Measurements from ENCODE around the gene ZBP1.

ZBP1 gene

DNA sequence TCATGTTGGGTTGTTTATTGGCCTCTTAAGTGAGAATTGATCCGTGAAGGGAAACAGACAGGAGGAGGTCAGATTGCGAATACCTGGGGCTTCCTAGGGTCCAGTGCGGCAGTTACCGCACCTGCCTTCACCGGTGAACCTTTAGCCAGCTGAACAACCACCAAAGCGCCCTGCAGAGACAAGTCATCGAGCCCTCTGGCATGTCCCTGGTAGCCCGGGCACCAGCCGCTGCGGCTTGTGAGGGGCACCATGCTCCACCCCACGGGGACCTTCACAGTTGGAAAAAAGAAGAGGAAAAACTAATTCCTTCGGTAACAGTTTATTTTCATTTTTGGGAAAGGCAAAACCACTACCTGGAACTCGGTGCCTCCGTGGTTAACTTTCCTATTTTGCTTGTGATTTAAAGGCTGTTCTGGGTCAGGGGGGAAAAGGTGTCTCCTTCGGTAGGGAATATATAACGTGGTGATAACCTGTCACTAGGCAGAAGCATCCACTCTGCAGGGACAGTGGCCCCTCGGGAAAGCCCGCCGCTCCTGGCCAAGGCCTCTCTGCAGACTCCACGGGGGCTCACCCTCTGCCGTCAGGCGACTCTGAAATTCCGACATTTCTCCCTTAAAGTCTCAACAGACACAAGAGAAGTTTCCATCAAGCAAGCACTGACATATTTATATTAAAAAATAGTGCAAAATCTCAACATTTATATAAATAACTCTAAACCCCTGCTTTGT lies 30.7 kb upstream of the ZBP1 start:
- Histone ChIP-seq H2BK12ac (ENCODE audit: low read length) (no peak overlapping the region), H3K4me1 (ENCODE audit: control insufficient read depth in 1 of 2, insufficient read depth in 2 of 2, low read length in 2 of 2) (peaks cover 11 to 15% of the 10 kb centered on the region in 2 experiments), H4K12ac (ENCODE audit: low read depth, low read length) (no peak overlapping the region), H3K4me2 (ENCODE audit: low read length) (no peak overlapping the region), H4K8ac (ENCODE audit: low read depth, low read length) (no peak overlapping the region), H3K27ac (ENCODE audit: low read depth, low read length) (no peak overlapping the region), H3K79me2 (ENCODE audit: control insufficient read depth, insufficient read depth, low read length, poor library complexity) (no peaks in the 10 kb centered on the region), H3K36me3 (ENCODE audit: control insufficient read depth in 1 of 2, insufficient read depth in 2 of 2, low read length in 2 of 2) (peaks cover 43 to 45% of the 10 kb centered on the region in 2 experiments), H3K18ac (ENCODE audit: low read length) (no peak overlapping the region), H3K27me3 (ENCODE audit: insufficient read depth, low read length) (no peaks in the 10 kb centered on the region), H3K79me1 (ENCODE audit: low read length) (no peaks in the 10 kb centered on the region), H4K91ac (ENCODE audit: low read depth, low read length) (no peak overlapping the region), H3K9me3 (ENCODE audit: insufficient read depth, low read depth, low read length) (peaks cover 2% of the 10 kb centered on the region), H3K4me3 (ENCODE audit: low read depth, low read length) (no peak overlapping the region), H2AFZ (ENCODE audit: insufficient read depth, low read length, poor library complexity) (no peak overlapping the region), H2BK5ac (ENCODE audit: low read depth, low read length, poor library complexity) (no peak overlapping the region), H3K9ac (ENCODE audit: low read length) (no peak overlapping the region), H2BK120ac (ENCODE audit: insufficient read depth, low read length, poor library complexity) (no peak overlapping the region), H3K14ac (ENCODE audit: low read length) (no peak overlapping the region), H3K23ac (ENCODE audit: low read length) (no peak overlapping the region), H3K4ac (ENCODE audit: low read depth, low read length) (no peak overlapping the region), H2AK5ac (ENCODE audit: low read length) (no peak overlapping the region)
- no CpG with 5 or more reads among the region's 23 CpGs for WGBS (ENCODE audit: extremely low coverage, insufficient coverage, insufficient read length)
- DNase-seq = no peak

DNA sequence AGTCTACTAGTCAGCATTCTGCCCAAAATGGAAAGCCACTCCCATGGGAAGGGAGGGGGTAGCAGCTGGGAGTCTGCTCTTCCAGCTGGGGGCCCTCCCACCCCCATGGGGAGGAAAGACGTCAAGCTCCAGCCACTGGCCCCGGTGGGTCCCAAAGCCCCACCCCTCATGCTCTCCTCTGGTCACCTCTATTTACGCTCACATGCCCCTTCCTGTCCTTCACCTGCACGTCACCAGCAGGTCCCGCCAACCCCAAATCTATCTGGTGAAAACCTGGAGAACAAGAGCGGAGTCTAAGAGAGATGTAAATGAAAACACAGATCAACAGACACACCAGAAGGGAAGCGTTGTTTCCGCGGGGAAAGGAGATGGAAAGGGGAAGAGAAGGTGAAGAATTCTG lies 30.0 kb upstream of the ZBP1 start:
- Histone ChIP-seq H3K14ac (ENCODE audit: low read length) (no peak overlapping the region), H3K27me3 (ENCODE audit: insufficient read depth, low read length) (no peaks in the 10 kb centered on the region), H3K79me1 (ENCODE audit: low read length) (no peaks in the 10 kb centered on the region), H3K4me2 (ENCODE audit: low read length) (no peak overlapping the region), H3K79me2 (ENCODE audit: control insufficient read depth, insufficient read depth, low read length, poor library complexity) (no peaks in the 10 kb centered on the region), H4K12ac (ENCODE audit: low read depth, low read length) (no peak overlapping the region), H4K91ac (ENCODE audit: low read depth, low read length) (no peak overlapping the region), H3K36me3 (ENCODE audit: control insufficient read depth in 1 of 2, insufficient read depth in 2 of 2, low read length in 2 of 2) (peaks cover 42 to 45% of the 10 kb centered on the region in 2 experiments), H2AK5ac (ENCODE audit: low read length) (no peak overlapping the region), H2BK12ac (ENCODE audit: low read length) (no peak overlapping the region), H3K9me3 (ENCODE audit: insufficient read depth, low read depth, low read length) (peaks cover 2% of the 10 kb centered on the region), H2AFZ (ENCODE audit: insufficient read depth, low read length, poor library complexity) (no peak overlapping the region), H2BK5ac (ENCODE audit: low read depth, low read length, poor library complexity) (no peak overlapping the region), H3K4me1 (ENCODE audit: control insufficient read depth in 1 of 2, insufficient read depth in 2 of 2, low read length in 2 of 2) (peaks cover 8 to 9% of the 10 kb centered on the region in 2 experiments), H3K27ac (ENCODE audit: low read depth, low read length) (no peak overlapping the region), H3K18ac (ENCODE audit: low read length) (no peak overlapping the region), H3K4me3 (ENCODE audit: low read depth, low read length) (no peak overlapping the region), H3K9ac (ENCODE audit: low read length) (no peak overlapping the region), H3K4ac (ENCODE audit: low read depth, low read length) (no peak overlapping the region), H4K8ac (ENCODE audit: low read depth, low read length) (no peak overlapping the region), H3K23ac (ENCODE audit: low read length) (no peak overlapping the region), H2BK120ac (ENCODE audit: insufficient read depth, low read length, poor library complexity) (no peak overlapping the region)
- DNase-seq = no peak
- no CpG with 5 or more reads among the region's 9 CpGs for WGBS (ENCODE audit: extremely low coverage, insufficient coverage, insufficient read length)

DNA sequence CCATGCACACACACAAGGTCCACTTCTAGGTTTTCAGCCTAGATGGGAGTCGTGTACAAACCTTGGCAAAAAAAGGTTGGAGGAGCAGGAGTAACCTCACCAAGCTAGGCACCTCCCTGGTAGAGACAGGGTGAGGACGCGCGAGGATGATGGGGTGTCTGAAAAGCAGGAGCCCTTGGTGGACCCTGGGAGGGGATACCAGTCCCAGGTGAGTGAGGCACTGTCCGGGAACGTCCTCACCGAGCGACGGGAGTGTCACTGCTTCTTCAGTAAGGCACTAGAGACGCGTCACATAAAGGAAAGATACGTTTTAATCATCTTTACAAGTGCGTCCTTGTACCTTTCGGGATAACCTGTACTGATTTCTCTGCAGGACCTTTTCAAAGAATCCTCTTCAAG lies 29.4 kb upstream of the ZBP1 start:
- no peaks in the 10 kb centered on the region for H3K27me3 ChIP-seq (ENCODE audit: insufficient read depth, low read length)
- no peak overlapping the region for H2BK12ac ChIP-seq (ENCODE audit: low read length)
- H3K9ac ChIP-seq (ENCODE audit: low read length) = no peak overlapping the region
- no peak overlapping the region for H4K12ac ChIP-seq (ENCODE audit: low read depth, low read length)
- no peak overlapping the region for H3K14ac ChIP-seq (ENCODE audit: low read length)
- peaks cover 2% of the 10 kb centered on the region in 2 experiments for H3K4me1 ChIP-seq (ENCODE audit: control insufficient read depth in 1 of 2, insufficient read depth in 2 of 2, low read length in 2 of 2)
- WGBS (ENCODE audit: extremely low coverage, insufficient coverage, insufficient read length) = no CpG with 5 or more reads among the region's 14 CpGs
- H3K4me2 ChIP-seq (ENCODE audit: low read length) = no peak overlapping the region
- H3K36me3 ChIP-seq (ENCODE audit: control insufficient read depth in 1 of 2, insufficient read depth in 2 of 2, low read length in 2 of 2) = peaks cover 39 to 45% of the 10 kb centered on the region in 2 experiments
- H4K91ac ChIP-seq (ENCODE audit: low read depth, low read length) = no peak overlapping the region
- no peak overlapping the region for H3K23ac ChIP-seq (ENCODE audit: low read length)
- no peak overlapping the region for H3K27ac ChIP-seq (ENCODE audit: low read depth, low read length)
- peaks cover 2% of the 10 kb centered on the region for H3K9me3 ChIP-seq (ENCODE audit: insufficient read depth, low read depth, low read length)
- H3K18ac ChIP-seq (ENCODE audit: low read length) = no peak overlapping the region
- no peak overlapping the region for H2BK5ac ChIP-seq (ENCODE audit: low read depth, low read length, poor library complexity)
- H3K79me1 ChIP-seq (ENCODE audit: low read length) = no peaks in the 10 kb centered on the region
- H3K4me3 ChIP-seq (ENCODE audit: low read depth, low read length) = no peak overlapping the region
- no peak overlapping the region for H4K8ac ChIP-seq (ENCODE audit: low read depth, low read length)
- H3K79me2 ChIP-seq (ENCODE audit: control insufficient read depth, insufficient read depth, low read length, poor library complexity) = no peaks in the 10 kb centered on the region
- H3K4ac ChIP-seq (ENCODE audit: low read depth, low read length) = no peak overlapping the region
- no peak overlapping the region for H2AFZ ChIP-seq (ENCODE audit: insufficient read depth, low read length, poor library complexity)
- no peak for DNase-seq
- no peak overlapping the region for H2AK5ac ChIP-seq (ENCODE audit: low read length)
- H2BK120ac ChIP-seq (ENCODE audit: insufficient read depth, low read length, poor library complexity) = no peak overlapping the region

DNA sequence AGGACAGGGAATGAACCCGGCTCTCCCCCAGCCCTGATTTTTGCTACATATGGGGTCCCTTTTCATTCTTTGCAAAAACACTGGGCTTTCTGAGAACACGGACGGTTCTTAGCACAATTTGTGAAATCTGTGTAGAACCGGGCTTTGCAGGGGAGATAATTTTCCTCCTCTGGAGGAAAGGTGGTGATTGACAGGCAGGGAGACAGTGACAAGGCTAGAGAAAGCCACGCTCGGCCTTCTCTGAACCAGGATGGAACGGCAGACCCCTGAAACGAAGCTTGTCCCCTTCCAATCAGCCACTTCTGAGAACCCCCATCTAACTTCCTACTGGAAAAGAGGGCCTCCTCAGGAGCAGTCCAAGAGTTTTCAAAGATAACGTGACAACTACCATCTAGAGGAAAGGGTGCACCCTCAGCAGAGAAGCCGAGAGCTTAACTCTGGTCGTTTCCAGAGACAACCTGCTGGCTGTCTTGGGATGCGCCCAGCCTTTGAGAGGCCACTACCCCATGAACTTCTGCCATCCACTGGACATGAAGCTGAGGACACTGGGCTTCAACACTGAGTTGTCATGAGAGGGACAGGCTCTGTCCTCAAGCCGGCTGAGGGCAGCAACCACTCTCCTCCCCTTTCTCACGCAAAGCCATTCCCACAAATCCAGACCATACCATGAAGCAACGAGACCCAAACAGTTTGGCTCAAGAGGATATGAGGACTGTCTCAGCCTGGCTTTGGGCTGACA lies 28.8 kb upstream of the ZBP1 start:
- no peak for DNase-seq
- no peak overlapping the region for H3K4me2 ChIP-seq (ENCODE audit: low read length)
- no peak overlapping the region for H2BK120ac ChIP-seq (ENCODE audit: insufficient read depth, low read length, poor library complexity)
- peaks cover 39 to 45% of the 10 kb centered on the region in 2 experiments for H3K36me3 ChIP-seq (ENCODE audit: control insufficient read depth in 1 of 2, insufficient read depth in 2 of 2, low read length in 2 of 2)
- no CpG with 5 or more reads among the region's 15 CpGs for WGBS (ENCODE audit: extremely low coverage, insufficient coverage, insufficient read length)
- H3K14ac ChIP-seq (ENCODE audit: low read length) = no peak overlapping the region
- H3K9ac ChIP-seq (ENCODE audit: low read length) = no peak overlapping the region
- no peak overlapping the region for H2AK5ac ChIP-seq (ENCODE audit: low read length)
- no peak overlapping the region for H2AFZ ChIP-seq (ENCODE audit: insufficient read depth, low read length, poor library complexity)
- no peaks in the 10 kb centered on the region for H3K79me2 ChIP-seq (ENCODE audit: control insufficient read depth, insufficient read depth, low read length, poor library complexity)
- H3K79me1 ChIP-seq (ENCODE audit: low read length) = no peaks in the 10 kb centered on the region
- H3K9me3 ChIP-seq (ENCODE audit: insufficient read depth, low read depth, low read length) = peaks cover 2% of the 10 kb centered on the region
- no peaks in the 10 kb centered on the region for H3K27me3 ChIP-seq (ENCODE audit: insufficient read depth, low read length)
- H3K4ac ChIP-seq (ENCODE audit: low read depth, low read length) = no peak overlapping the region
- H4K8ac ChIP-seq (ENCODE audit: low read depth, low read length) = no peak overlapping the region
- no peak overlapping the region for H3K4me3 ChIP-seq (ENCODE audit: low read depth, low read length)
- no peak overlapping the region for H4K91ac ChIP-seq (ENCODE audit: low read depth, low read length)
- no peak overlapping the region for H3K18ac ChIP-seq (ENCODE audit: low read length)
- no peak overlapping the region for H3K27ac ChIP-seq (ENCODE audit: low read depth, low read length)
- H3K4me1 ChIP-seq (ENCODE audit: control insufficient read depth in 1 of 2, insufficient read depth in 2 of 2, low read length in 2 of 2) = no peaks in the 10 kb centered on the region
- no peak overlapping the region for H2BK5ac ChIP-seq (ENCODE audit: low read depth, low read length, poor library complexity)
- H2BK12ac ChIP-seq (ENCODE audit: low read length) = no peak overlapping the region
- H4K12ac ChIP-seq (ENCODE audit: low read depth, low read length) = no peak overlapping the region
- no peak overlapping the region for H3K23ac ChIP-seq (ENCODE audit: low read length)

Data from trophoblast cell (in vitro differentiated cells and primary cell).